Hematopoietic multipotent progenitor cell treated with erythropoietin and hydrocortisone succinate and interleukin-3 and kit ligand, for 4 days (in vitro differentiated cells): Measurements from ENCODE around the gene PCMTD2.
"Not testable (repeated sequence)": the region's sequence is repeated elsewhere in the genome, so short reads cannot be mapped to it uniquely, and the experiment has no call there.

Source experiments
- DNase-seq: peaks from one replicate; pipeline ENCODE4 v3.0.0-alpha.2; 2015

The PCMTD2 gene

DNA sequence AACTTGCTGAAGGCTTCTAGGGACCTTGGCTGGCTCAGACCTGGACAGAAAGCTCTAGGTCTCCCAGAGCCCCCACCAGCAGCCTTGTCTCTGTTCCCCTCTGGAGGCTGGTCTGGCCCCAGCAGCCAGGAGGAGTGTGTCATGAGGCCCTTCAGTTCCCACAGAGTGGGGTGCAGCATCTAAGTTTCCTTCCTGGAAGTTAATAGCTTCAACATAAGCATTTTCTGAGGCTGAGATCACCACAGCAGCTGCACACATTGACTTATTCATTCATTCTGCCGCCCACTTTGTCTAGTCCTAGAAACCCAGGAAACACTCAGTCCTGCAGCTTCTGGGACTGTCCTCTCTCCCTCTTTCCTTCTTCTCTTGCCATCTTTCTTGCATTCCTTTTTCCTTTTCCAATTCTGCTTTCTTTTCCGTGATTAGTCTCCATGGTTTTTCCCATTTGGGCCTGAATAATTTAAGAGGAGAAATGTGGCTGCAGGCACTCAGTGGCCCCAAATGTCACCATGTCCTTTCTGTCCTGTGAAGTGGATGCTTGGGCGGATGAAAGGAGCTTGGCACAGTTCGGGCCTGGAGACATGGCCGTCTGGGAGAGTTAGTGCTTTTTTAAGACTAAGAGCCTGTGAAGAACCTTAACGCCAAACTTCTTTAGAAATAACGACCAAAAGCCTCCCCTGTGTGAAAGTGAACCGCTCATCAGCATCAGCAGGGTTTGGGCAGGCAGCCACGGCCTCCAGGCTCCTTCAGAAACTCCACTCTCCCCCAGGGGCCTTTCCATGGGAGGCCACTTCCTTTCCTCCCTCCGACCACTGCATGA, 31.0 kb upstream of the PCMTD2 start:
- DNase-seq: no peak

DNA sequence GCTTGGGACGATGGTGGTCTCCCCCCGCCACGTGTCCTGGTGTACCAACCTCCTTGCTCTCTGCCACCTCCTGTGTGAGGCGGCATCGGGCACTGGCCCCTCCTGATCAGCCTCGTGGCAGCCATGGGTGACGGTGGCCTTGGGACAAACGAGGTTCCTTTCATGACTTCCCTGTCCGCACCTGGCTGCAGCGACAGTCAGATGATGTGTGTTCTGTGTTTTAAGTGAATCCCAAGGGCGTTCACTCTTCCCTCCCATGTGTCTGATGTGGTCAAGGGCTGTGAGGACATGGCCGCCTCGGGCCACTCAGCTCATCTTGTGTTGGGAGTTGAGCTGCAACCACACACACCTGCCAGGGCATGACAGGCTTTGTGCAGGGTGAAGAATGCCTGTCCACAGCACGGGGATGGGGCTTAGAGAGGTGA, 30.4 kb upstream of the PCMTD2 start:
- no peak for DNase-seq

DNA sequence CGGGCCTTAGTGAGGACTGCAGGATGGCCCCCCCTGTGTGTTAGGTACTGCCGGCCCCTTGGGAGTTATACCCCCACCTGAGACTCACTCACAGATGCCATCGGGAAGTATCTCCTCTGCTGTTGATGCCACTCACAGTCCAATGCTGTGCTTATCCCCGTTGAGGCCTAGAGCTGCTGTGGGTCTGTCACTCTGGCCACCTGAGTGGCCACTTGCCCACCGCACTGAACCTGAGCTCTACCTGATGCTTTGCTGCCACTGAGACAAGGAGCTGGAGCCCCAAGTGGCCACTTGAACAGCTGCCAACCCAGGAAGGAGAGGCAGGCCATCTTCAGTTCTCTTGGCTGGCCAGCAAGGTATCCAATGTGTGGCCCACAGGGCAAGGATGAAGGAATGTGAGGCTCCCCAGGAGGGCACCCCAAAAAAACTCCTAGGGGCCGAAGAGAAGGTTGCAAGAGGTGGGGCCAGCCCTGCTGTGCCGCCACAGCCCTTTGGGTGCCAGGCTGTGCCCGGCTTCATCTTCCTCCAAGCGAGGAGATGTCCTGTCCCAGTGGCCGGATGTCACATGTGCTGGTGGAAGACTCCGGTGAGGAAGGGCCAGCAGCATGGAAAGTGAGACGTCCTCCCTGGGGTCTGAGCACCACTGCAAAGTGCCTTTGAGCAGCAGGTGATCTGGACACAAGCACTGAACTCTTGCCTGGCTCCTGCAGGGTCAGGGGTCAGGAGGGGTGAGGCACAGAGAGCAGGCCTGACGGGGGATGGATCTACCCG, 29.5 kb upstream of the PCMTD2 start:
- no peak for DNase-seq

DNA sequence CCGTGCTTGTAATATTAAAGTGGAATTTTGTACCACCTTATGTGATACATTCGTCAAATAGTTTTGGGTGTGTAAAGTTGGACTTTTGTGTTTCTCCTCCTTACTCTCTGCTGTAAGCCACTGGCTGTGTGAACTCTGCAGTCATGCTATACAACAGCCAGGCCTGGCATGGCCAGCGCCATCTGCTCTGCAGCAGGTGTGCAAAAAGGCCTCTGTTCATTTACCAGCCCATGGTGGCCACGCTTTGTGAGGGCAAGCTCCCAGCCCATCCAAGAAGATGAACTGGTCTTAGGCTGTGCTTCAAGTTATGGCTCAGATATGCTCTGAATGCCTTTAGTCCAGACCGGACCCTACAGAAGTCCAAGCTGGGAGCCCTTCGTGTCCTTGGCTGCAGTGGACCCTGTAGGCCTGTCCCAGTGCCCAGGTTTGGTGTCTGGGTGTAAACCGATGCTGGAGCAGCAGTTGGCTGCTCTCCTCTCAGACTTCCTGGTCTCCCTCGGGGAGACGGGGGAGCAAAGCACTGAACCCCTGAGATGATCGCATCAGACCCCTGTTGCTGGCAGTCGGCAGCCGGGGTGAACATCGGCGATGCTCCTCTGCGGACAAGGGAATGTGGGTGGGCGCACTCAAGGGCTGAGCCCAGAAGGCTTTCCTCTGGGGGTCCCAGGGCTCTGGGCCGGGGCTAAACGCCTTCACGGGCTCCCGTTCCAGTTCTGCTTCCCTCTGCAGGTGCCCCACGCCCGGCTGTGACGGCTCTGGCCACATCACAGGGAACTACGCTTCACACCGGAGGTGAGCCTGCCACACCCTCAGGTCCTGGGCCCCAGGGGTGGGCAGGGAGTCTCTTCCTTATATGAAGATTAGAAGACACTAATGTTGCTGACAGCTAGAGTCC, 28.6 kb upstream of the PCMTD2 start:
- DNase-seq: no peak

DNA sequence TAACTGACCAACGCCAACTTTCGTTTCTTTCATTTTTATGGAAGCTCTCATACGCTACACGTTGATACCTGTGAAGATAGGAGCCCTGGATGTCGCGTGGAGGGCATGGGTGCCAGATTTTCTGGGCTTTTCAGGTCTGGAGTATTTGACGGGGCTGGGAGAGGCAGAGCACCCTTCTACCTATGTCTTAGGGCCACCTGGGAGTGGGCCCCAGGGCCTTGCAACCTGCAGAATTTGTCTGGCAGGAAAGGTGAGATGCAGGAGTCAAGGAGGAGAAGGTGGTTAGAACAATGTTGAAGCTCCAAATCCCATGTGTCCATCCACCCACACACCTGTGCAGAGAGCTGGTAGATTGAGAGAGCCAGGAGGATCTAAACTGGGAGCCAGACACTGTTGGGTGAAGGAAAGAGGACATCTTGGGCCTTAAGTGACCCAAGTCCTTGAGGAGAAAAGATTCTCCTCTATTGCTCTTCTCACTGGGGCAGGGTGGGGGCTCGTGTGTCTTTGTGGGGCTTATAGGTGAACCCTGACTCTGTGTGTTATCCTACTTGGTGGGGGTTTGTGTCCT, 27.4 kb upstream of the PCMTD2 start:
- no peak for DNase-seq

DNA sequence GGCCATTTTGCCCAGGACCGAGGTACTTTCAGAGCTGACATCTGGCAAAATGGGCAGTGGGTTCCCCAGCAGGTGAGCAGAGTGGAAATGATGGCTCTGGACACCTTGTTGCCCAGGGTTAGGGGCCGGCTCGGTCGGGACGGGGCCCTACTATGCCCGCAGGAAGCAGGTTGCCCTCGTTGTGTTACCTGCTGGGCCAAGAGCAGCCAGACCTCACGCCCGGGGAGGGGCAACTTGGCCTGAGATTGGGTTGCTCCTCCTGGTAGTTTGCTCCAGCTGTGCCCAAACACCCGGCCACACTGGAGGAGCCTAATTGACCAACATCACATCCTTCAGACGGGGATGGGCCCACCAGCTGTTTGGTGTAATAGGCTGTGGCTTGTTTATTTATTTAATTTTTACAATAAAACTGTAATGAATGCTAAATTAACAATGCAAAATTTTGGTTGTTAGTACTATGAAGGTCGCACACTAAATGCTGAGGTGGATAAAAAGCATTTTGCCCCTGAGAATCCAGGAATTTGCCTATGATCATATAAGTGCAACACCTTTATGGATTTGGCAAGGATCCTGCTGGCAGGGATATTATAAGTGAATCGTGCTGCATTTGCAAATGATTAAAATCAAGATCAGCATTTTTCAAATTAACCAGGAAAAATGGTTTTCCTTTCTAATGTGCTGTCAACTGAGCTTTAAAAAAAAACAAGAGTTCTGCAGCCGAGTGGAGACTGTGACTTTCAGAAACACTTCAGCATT, 26.6 kb upstream of the PCMTD2 start:
- no peak for DNase-seq

DNA sequence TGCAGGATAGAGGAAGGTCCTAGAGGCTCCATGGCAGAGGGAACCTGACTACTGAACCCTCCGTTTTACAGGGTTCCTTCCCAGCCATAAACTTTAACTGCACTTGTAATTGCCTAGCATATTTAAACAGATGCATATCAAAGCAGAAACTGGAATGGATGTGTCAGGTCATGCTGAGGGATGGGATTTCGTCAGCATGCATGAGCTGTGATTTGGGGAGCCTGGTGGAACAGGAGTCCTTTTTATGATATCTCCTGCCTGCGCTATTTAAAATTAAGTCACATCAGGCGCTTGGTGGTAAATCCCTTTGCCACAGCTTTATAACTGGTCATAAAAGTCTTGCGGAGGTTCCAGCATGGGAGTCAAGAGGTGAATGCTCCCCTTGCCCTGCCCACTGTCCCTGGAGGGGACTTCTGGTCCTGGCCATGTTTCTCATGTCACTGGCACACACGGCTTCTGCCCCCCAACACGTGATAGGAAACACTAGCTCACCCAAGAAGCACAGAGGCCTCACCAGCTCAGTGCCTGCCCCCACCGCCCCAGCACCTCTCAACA, 26.0 kb upstream of the PCMTD2 start:
- DNase-seq: no peak

DNA sequence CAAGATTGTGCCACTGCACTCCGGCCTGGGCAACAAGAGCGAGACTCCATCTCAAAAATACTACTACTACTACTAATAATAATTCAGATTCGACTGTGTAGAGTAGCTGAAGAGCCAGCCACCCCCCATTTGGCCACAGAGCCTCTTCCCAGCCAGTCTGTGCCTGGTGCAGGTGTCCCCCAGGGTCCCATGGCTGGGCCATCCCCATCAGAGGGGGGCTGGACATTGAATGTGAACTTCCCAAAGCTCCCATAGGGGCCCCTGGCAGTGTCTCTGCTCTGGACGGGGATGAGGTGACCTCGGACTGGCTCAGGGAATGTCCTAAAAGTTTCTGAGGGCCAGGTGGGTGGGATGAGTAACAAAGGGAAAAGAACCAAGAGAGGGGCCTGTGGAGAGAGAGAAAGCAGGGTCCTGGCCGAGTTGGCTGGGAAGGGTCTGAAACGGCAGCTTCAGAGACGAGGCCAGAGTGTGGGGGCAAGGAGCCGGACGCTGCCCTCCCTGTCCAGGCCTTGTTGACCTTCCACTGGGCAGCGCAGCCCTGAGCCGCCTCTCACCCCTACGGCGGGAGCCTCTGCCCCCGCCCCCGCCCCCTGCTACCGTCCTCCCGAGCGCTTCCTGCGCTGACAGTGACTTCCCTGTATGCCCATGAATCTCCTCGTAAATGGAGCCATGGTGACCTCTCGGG, 24.9 kb upstream of the PCMTD2 start:
- no peak for DNase-seq

DNA sequence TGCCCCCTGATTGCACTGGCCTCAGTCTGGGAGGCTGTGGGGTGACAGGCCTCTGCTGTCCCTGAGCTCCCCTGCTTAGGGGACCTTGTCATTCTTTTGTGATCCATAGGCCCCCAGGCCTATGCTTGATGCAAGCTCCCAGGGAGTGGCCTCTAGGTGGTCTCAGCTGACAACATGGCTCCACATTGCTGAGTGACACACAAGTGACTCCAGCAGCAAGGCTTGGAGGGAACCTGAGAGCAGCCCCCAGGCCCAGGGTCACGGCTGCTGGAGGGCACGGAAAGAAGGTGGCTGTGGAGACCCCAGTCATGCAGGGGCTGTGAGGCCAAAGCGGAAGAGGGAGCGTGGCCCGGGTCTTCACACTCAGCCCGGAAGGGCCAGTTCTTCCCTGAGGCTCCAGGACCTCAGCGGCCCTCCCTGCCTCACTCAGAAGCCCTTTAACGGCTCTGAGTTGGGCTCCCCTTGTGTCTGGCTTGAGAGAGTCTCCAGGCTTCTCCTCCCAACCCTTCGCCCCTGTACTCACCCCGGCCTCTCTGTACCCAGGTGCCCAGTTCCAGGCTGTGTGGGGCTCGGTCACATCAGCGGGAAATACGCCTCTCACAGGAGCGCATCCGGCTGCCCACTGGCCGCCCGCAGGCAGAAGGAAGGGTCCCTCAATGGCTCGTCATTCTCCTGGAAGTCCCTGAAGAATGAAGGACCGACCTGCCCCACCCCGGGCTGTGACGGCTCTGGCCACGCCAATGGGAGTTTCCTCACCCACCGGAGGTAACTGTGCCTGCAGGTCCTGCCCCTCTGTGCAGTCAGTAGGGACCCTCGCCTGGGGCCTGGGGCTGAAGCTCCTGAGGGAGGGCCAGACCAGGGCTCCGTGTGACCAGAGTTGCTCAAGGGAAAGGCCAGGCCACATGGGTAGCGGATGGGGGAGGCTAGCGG, 23.7 kb upstream of the PCMTD2 start:
- no peak for DNase-seq

DNA sequence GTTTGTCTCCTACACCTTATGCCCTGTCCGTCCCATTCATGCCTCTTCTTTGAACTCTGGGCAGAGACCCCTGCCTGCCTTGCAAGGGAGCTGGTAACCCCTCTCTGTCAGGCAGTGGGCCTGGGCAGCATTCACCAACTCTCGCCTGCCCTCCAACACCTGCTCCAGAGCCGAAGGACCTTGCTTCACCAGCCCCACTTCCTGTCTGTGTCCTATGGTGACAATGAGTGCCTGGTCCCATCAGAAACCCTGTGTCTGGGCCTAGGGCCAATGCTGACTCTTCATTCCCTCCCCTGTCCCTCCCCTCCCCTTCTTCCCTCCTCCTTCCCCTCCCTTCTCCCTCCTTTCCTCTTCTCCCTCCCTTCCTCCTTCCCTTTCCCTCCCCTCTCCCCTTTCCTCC, 22.8 kb upstream of the PCMTD2 start:
- peak; percentile 46 for DNase-seq

DNA sequence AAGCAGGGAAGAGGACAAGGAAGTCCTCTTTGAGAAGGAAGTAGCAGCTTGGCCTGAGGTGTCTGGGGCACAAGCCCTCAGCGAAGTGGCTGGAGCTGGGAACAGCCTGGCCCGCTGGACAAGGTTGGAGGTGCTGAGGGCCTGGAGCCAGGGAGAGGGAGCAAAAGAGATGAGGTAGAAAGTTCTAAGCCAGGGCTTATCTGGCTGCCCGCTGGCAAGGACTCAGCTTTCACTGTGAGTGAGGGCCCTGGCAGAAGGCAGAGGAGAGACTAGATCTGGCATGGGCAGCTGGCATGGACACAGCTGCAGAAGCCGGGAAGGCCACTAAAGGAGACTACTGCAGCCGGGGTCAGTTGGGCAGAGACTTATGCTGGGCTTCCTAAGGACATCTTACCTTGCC, 21.8 kb upstream of the PCMTD2 start:
- no peak for DNase-seq

DNA sequence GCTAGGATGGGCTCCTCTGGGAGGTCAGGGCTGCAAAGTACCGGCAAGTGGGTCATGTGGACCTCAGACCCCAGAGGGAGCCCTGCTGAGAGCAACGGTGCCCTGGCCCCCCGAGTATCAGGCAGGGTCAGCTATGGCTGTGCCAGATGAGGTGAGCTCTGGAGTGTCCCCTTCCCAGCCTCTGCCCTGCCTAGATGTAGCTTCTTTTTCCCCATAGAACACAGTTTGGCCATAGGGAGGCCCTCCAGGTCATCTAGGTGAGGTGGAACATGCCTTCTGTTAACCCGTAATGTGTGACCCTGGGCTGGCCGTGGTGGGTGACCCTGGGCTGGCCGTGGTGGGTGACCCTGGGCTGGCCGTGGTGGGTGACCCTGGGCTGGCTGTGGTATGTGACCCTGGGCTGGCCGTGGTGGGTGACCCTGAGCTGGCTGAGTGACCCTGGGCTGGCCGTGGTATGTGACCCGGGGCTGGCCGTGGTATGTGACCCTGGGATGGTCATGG, 21.2 kb upstream of the PCMTD2 start:
- no peak for DNase-seq

DNA sequence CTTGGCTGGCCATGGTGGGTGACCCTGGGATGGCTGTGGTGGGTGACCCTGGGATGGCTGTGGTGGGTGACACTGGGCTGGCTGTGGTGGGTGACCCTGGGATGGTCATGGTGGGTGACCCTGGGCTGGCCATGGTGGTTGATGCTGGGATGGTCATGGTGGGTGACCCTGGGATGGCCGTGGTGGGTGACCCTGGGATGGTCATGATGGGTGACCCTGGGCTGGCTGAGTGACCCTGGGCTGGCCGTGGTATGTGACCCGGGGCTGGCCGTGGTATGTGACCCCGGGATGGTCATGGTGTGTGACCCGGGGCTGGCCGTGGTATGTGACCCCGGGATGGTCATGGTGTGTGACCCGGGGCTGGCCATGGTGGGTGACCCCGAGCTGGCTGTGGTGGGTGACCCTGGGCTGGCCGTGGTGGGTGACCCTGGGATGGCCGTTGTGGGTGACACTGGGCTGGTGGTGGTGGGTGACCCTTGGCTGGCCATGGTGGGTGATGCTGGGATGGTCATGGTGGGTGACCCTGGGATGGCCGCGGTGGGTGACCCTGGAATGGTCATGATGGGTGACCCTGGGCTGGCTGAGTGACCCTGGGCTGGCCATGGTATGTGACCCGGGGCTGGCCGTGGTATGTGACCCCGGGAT, 20.5 kb upstream of the PCMTD2 start:
- not testable (repeated sequence) for DNase-seq

DNA sequence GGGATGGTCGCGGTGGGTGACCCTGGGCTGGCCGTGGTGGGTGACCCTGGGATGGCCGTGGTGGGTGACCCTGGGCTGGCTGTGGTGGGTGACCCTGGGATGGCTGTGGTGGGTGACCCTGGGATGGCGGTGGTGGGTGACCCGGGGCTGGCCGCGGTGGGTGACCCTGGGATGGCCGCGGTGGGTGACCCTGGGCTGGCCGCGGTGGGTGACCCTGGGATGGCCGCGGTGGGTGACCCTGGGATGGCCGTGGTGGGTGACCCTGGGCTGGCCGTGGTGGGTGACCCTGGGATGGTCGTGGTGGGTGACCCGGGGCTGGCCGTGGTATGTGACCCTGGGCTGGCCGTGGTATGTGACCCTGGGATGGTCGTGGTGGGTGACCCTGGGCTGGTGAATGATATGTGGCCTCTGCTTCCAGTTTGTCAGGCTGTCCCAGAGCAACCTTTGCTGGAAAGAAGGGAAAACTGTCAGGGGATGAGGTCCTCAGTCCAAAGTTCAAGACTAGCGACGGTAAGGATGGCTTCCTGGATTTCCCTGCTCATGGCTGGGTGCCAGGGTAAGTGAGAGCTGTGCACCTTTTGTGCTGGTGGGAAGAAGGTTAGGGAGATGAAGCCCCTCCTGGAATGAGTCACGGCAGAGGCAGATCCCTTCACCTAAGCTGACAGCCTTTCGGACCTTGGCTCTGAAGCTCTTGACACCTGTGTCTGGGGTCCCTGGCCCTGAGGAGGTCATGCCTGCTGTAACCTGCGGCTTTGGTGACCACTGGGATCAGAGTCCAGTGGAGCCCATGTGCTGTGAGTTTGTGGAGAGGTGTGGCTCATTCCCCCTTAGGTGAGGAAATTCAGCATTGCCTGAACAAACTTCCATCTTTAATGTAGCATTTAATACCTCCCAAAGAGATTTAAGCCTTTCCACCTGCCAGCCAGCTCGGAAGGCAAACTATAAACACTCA, 19.1 kb upstream of the PCMTD2 start:
- DNase-seq: no peak

DNA sequence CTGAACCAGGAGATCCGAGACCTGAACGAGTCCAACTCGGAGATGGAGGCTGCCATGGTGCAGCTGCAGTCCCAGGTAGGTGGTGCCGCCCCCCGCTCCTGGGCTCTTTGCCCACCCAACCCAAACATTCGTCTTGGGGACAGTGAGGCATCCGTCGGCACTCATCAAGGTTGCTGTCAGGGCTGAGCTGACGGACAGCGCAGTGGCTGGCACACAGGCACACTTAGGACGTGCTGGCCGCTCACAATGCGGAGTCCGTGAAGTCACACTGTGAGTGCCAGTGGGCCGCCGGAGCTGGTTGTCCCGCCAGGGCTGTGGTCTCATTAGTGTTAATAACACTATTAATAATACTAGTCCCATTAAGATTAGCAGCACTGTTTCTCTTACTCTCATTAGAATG, 18.2 kb upstream of the PCMTD2 start:
- DNase-seq: no peak

DNA sequence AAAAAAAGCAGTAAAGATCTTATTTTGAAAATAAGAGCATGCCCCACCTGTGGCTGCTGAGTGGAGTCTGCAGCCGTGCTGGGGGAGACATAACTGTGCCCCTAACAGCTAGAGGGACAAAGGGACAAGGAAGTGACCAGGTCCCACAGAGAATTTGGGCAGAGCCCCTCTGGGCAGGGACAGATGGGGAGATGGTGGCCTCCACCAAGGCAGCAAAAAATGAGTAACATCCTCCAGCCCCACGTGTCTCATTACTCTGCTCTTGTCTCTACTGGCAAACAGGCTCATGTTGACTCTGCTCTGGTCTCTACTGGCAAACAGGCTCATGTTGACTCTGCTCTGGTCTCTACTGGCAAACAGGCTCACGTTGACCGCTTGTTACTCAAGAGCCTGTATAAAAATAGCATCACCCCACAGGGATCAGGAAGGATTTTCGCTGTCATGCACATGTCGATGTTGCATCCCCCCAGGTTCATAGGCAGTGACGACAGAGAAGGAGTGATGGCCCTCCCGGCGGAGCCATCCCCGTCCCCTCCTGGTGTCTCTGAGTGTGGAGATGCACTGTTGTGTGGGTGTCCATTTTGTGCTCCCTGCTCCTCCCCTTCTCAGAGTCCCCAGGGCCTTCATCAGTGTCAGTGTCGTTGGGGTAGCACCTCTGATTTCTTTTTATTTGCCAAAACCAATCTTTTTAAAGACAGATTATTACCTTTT, 17.3 kb upstream of the PCMTD2 start:
- no peak for DNase-seq

DNA sequence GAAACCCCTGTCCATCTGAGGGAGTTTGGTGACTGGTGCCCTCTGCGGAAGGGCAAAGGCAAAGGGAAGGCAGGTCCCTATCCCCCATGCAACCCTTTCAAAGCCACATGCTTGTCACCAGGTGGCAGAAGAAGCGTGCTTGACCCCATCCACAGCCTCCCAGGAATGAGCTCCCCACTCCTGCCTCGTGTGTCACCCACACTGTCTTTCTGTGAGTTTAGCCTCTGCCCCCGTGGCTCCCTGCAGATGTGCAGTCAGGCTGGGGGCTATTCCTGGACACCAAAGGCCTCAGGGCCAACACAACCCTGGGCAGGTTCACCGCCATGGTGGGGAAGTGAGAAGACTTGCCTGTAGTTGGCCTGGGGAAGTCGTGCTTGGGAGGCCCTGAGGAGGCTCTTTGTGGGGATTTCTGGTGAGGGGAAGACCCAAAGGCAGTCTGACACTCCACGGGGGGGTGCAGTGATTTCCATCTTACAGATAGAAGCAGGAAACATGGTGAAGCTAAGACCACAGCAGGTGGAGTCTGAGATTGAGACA, 16.6 kb upstream of the PCMTD2 start:
- no peak for DNase-seq
